ENCODE measurements around the gene ARHGAP18. TPM values are rescaled to one million over a fixed set of nuclear protein-coding genes. Genes with fewer than 3 reads are reported as not detected.

The ARHGAP18 gene
- total RNA-seq, 1 experiment from 2014 or later: 2.4 TPM

DNA sequence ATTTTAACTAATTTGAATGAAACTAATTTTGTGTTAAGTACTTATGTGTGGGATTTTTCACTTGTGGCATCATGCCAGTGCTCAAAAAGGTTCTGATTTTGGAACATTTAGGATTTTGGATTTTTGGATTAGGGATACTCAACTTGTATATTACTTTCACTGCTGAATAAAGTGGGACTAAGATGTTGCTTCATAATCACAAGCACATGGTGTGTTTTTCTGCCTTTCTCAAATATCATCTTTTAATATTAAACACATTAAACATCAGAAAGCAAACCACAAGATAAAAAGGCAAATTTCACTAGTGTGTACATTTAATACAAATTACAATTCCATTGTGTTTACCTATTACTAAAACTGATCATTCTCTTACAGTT, 89.8 kb downstream of the ARHGAP18 start:
- Histone ChIP-seq H3K27ac (ENCODE audit: insufficient read length, low read depth, low read length) (no peak overlapping the region), H2AK5ac (ENCODE audit: insufficient read length, low read length) (no peak overlapping the region), H2BK12ac (ENCODE audit: insufficient read length, low read depth, low read length) (no peak overlapping the region), H2AFZ (ENCODE audit: low read length) (no peak overlapping the region), H3K4me1 (ENCODE audit: insufficient read depth, low read length) (no peaks in the 10 kb centered on the region), H3K27me3 (ENCODE audit: insufficient read depth, low read length) (no peaks in the 10 kb centered on the region), H2BK15ac (ENCODE audit: low read depth, low read length) (no peak overlapping the region), H4K5ac (ENCODE audit: insufficient read length, low read depth, low read length) (no peak overlapping the region), H3K79me1 (ENCODE audit: insufficient read depth, low read depth, low read length, poor library complexity, severe bottlenecking) (no peaks in the 10 kb centered on the region), H3K23ac (ENCODE audit: insufficient read length, low read depth, low read length) (no peak overlapping the region), H3K14ac (ENCODE audit: insufficient read depth, low read length) (no peak overlapping the region), H2BK120ac (ENCODE audit: low read depth, low read length, poor library complexity, severe bottlenecking) (no peak overlapping the region), H2BK20ac (ENCODE audit: low read depth, low read length, poor library complexity, severe bottlenecking) (no peak overlapping the region), H4K91ac (ENCODE audit: insufficient read length, low read depth, low read length) (no peak overlapping the region), H3K79me2 (ENCODE audit: insufficient read depth, low read length) (no peaks in the 10 kb centered on the region), H3K9ac (ENCODE audit: extremely low read depth, insufficient read length, low read length) (no peak overlapping the region), H2BK5ac (ENCODE audit: insufficient read length, low read length) (no peak overlapping the region), H3K4ac (ENCODE audit: low read depth, low read length) (no peak overlapping the region), H4K20me1 (ENCODE audit: control insufficient read depth, insufficient read depth, insufficient read length) (no peaks in the 10 kb centered on the region), H3K56ac (ENCODE audit: insufficient read length, low read depth, low read length) (no peak overlapping the region), H3K9me3 (ENCODE audit: control insufficient read depth, low read depth, low read length) (no peaks in the 10 kb centered on the region), H3K23me2 (ENCODE audit: insufficient read length, low read depth, low read length, poor library complexity, severe bottlenecking) (no peaks in the 10 kb centered on the region), H4K8ac (replicated peaks; ENCODE audit: insufficient read length, low read depth, low read length) (no peak overlapping the region), H3T11ph (ENCODE audit: low read length) (no peak overlapping the region), H3K4me2 (ENCODE audit: insufficient read depth, insufficient read length, low read length) (no peak overlapping the region), H3K18ac (ENCODE audit: insufficient read length, low read depth, low read length) (no peak overlapping the region)
- Mint-ChIP-seq H3K27me3 (ENCODE audit: low read depth) (no peaks in the 10 kb centered on the region; the same call in 1 of the 2 replicates), H3K27ac (no peak overlapping the region), H3K9me3 (peaks cover 5 to 7% of the 10 kb centered on the region in 2 experiments), H3K4me3 (no peak overlapping the region), H3K4me1 (peaks cover 0 to 2% of the 10 kb centered on the region in 2 experiments; a peak in 1 of 4 replicates), H3K36me3 (ENCODE audit: insufficient read depth in 1 of 3, low read depth in 3 of 3) (peaks cover 4 to 6% (median 6%) of the 10 kb centered on the region in 3 experiments; a peak in 6 of 7 replicates)
- TF ChIP-seq CTCF (conservative IDR thresholded peaks at IDR 0.05): no peak
- DNase-seq: no peak
